SH-SY5Y (cell line): Measurements from ENCODE around the gene KNSTRN.

Experiments
- GATA2 ChIP-seq: IDR thresholded peaks from 2 replicates; pipeline ENCODE4 v1.6.1; 2011; ENCODE audit warnings: mild to moderate bottlenecking, low read depth, low read length
- GATA3 ChIP-seq: IDR thresholded peaks from 2 replicates; pipeline ENCODE4 v1.6.1; 2011; ENCODE audit warnings: low read depth, mild to moderate bottlenecking, low read length, moderate library complexity

DNA sequence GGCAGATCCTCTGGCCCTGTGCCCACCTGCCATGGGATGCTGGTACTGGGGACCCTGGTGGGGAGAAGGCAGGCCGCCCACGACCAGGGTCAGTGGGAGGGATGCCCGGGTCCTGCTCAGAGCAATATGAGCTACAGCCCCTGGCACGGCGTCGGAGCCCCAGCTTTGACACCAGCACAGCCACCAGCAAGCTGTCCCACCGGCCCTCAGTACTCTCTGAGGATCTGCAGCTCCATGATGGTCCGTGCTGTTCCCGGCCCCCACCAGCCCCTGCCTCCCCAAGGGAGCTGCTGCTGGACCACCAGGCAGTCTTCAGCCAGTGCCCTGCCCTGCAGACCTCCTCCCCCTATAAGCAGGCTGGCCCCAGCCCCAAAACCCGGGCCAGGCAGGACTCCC lies 13.0 kb upstream of the KNSTRN start:
- TF ChIP-seq GATA2 (no peak), GATA3 (no peak)
